ENCODE results near the gene CDKAL1.

- TF ChIP-seq CTCF (IDR thresholded peaks at IDR 0.05; ENCODE audit: insufficient read depth, low read length) (no peak), SPI1 (IDR thresholded peaks at IDR 0.05; ENCODE audit: borderline replicate concordance, low read depth) (no peak), POLR2AphosphoS5 (IDR thresholded peaks at IDR 0.05; ENCODE audit: low read depth) (no peak)
Measured at GRCh38 chr6:20830576-20830975, 296.3 kb downstream of the CDKAL1 start.
